HepG2 (cell line): Measurements from ENCODE around the gene PPP1R1B. TPM values are rescaled to one million over a fixed set of nuclear protein-coding genes. Genes with fewer than 3 reads are reported as not detected.

Experiments
- AKAP8 ChIP-seq: sonication (generic); formaldehyde crosslinking; IDR thresholded peaks from 2 replicates; pipeline ENCODE4 v1.5.1; 2020; ENCODE audit warnings: mild to moderate bottlenecking, missing genetic modification reagents
- FOXP4 ChIP-seq: sonication (generic); formaldehyde crosslinking; IDR thresholded peaks from 2 replicates; pipeline ENCODE4 v1.4.0; 2020; ENCODE audit warnings: missing genetic modification reagents
- HNF4A ChIP-seq: sonication (generic); formaldehyde crosslinking; IDR thresholded peaks from 2 replicates; pipeline ENCODE4 v1.4.0; 2020; ENCODE audit warnings: missing genetic modification reagents
- MED1 ChIP-seq: sonication (generic); formaldehyde crosslinking; IDR thresholded peaks from 2 replicates; pipeline ENCODE4 v1.4.0; 2020; ENCODE audit warnings: missing genetic modification reagents
- MNT ChIP-seq: fragments of 450-650 bp; IDR thresholded peaks from 2 replicates; pipeline ENCODE4 v1.6.1; 2016
- MTERF4 ChIP-seq: sonication (generic); formaldehyde crosslinking; IDR thresholded peaks from 2 replicates; pipeline ENCODE4 v1.8.0; 2023; ENCODE audit warnings: mild to moderate bottlenecking, missing genetic modification reagents
- RBAK ChIP-seq: sonication (generic); formaldehyde crosslinking; IDR thresholded peaks from 2 replicates; pipeline ENCODE4 v1.5.1; 2020; ENCODE audit warnings: mild to moderate bottlenecking, missing genetic modification reagents
- SRSF4 ChIP-seq: fragments of 200-400 bp; formaldehyde crosslinking; IDR thresholded peaks from one replicate; pipeline ENCODE4 v1.6.1; 2018; ENCODE audit warnings: mild to moderate bottlenecking, low read depth, low read length, moderate library complexity; ENCODE audit not compliant: poor library complexity, severe bottlenecking
- XRCC5 ChIP-seq: fragments of 200-400 bp; formaldehyde crosslinking; optimal IDR thresholded peaks from 2 replicates; pipeline ENCODE3; 2017; ENCODE audit warnings: mild to moderate bottlenecking, low read length
- ZBTB7B ChIP-seq: sonication (generic); formaldehyde crosslinking; IDR thresholded peaks from 2 replicates; pipeline ENCODE4 v1.4.0; 2020; ENCODE audit warnings: missing genetic modification reagents
- ZNF30 ChIP-seq: sonication (generic); formaldehyde crosslinking; IDR thresholded peaks from 2 replicates; pipeline ENCODE4 v1.5.0; 2020; ENCODE audit warnings: mild to moderate bottlenecking, missing genetic modification reagents
- ZNF556 ChIP-seq: sonication (generic); formaldehyde crosslinking; IDR thresholded peaks from 2 replicates; pipeline ENCODE4 v1.4.0; 2020; ENCODE audit warnings: mild to moderate bottlenecking, missing genetic modification reagents, borderline replicate concordance
- ZNF709 ChIP-seq: sonication (generic); formaldehyde crosslinking; IDR thresholded peaks from 2 replicates; pipeline ENCODE4 v1.5.0; 2020; ENCODE audit warnings: mild to moderate bottlenecking, missing genetic modification reagents
- polyA plus RNA-seq, 8 experiments: library from polyadenylated mRNA; depleted of rRNA in 3 of 8; stranded (reverse) in 7 of 8; unstranded in 1 of 8; fragments of >200 nt; fragmentation: Illumina TruSeq in 4 of 8; extraction: Trizol in 4 of 8; gene quantifications; 2 replicates each; pipeline versions ENCODE4 v1.2.1 to v1.2.3, GENCODE V29; 2011 to 2016; ENCODE audit warnings: low read depth in 4 of 8, missing spikeins in 1 of 8, mixed read lengths in 1 of 8; ENCODE audit not compliant: insufficient read depth in 1 of 8
- total RNA-seq, 5 experiments: library from RNA; depleted of rRNA; stranded (reverse); fragments of >200 nt; fragmentation: Illumina TruSeq; extraction: Trizol; gene quantifications; 2 replicates each; pipeline ENCODE4 v1.2.3, GENCODE V29; 2016; ENCODE audit warnings: low read depth in 1 of 5
- TF ChIP-seq, protein P1 (sequence below): IDR thresholded peaks from 2 replicates; pipeline ENCODE4 v1.6.1; 2016; ENCODE audit warnings: missing genetic modification reagents, missing compliant biosample characterization
- TF ChIP-seq, protein P2 (sequence below): sonication (generic); formaldehyde crosslinking; IDR thresholded peaks from 2 replicates; pipeline ENCODE4 v1.5.1; 2020; ENCODE audit warnings: missing genetic modification reagents, mild to moderate bottlenecking, borderline replicate concordance
- TF ChIP-seq, protein P3 (sequence below): sonication (generic); formaldehyde crosslinking; IDR thresholded peaks from 2 replicates; pipeline ENCODE4 v1.8.1; 2023; ENCODE audit warnings: mild to moderate bottlenecking, moderate library complexity, missing genetic modification reagents
- TF ChIP-seq, protein P4 (sequence below): sonication (generic); formaldehyde crosslinking; IDR thresholded peaks from 2 replicates; pipeline ENCODE4 v1.5.0; 2020; ENCODE audit warnings: mild to moderate bottlenecking, missing genetic modification reagents

Gene PPP1R1B
- total and polyA plus RNA-seq, 2 of the 13 experiments (the other 11 are each of a cell fraction or from before 2014, with no cell fraction given) = 0.08 TPM; not detected in 1

- TF ChIP-seq, protein P1, sequence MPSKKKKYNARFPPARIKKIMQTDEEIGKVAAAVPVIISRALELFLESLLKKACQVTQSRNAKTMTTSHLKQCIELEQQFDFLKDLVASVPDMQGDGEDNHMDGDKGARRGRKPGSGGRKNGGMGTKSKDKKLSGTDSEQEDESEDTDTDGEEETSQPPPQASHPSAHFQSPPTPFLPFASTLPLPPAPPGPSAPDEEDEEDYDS (CRISPR knock-in tag) = no peak
- TF ChIP-seq, protein P2, sequence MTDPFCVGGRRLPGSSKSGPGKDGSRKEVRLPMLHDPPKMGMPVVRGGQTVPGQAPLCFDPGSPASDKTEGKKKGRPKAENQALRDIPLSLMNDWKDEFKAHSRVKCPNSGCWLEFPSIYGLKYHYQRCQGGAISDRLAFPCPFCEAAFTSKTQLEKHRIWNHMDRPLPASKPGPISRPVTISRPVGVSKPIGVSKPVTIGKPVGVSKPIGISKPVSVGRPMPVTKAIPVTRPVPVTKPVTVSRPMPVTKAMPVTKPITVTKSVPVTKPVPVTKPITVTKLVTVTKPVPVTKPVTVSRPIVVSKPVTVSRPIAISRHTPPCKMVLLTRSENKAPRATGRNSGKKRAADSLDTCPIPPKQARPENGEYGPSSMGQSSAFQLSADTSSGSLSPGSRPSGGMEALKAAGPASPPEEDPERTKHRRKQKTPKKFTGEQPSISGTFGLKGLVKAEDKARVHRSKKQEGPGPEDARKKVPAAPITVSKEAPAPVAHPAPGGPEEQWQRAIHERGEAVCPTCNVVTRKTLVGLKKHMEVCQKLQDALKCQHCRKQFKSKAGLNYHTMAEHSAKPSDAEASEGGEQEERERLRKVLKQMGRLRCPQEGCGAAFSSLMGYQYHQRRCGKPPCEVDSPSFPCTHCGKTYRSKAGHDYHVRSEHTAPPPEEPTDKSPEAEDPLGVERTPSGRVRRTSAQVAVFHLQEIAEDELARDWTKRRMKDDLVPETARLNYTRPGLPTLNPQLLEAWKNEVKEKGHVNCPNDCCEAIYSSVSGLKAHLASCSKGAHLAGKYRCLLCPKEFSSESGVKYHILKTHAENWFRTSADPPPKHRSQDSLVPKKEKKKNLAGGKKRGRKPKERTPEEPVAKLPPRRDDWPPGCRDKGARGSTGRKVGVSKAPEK (CRISPR knock-in tag) = no peak
- peak; percentile 45; the same call in 1 of the 2 replicates for TF ChIP-seq MNT
- TF ChIP-seq SRSF4 = no peak
- TF ChIP-seq ZNF709 = no peak
- no peak for TF ChIP-seq AKAP8 (CRISPR knock-in tag)
- TF ChIP-seq ZBTB7B (CRISPR knock-in tag) = 0 out of 2 replicates have a peak, but pooled peaks have one; percentile 40
- no peak for TF ChIP-seq FOXP4 (CRISPR knock-in tag)
- TF ChIP-seq ZNF30 = no peak
- TF ChIP-seq ZNF556 (CRISPR knock-in tag) = peak; percentile 36; the same call in 1 of the 2 replicates
- no peak for TF ChIP-seq HNF4A (CRISPR knock-in tag)
- TF ChIP-seq, protein P3, sequence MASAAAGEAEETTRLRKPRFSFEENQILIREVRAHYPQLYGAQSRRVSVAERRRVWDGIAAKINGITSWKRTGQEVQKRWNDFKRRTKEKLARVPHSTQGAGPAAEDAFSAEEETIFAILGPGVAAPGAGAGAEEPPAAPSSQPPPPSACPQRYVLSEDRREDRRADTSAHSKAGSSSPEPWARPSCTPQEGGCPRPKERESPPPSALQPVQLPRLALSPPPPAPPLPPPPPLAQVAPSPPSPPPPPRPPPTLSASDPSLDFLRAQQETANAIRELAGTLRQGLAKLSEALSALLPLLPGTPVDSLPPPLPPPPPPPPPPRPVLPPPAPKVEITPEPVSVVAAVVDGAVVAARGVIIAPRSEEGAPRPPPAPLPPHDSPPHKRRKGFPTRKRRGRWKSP (CRISPR knock-in tag) = no peak
- TF ChIP-seq, protein P4, sequence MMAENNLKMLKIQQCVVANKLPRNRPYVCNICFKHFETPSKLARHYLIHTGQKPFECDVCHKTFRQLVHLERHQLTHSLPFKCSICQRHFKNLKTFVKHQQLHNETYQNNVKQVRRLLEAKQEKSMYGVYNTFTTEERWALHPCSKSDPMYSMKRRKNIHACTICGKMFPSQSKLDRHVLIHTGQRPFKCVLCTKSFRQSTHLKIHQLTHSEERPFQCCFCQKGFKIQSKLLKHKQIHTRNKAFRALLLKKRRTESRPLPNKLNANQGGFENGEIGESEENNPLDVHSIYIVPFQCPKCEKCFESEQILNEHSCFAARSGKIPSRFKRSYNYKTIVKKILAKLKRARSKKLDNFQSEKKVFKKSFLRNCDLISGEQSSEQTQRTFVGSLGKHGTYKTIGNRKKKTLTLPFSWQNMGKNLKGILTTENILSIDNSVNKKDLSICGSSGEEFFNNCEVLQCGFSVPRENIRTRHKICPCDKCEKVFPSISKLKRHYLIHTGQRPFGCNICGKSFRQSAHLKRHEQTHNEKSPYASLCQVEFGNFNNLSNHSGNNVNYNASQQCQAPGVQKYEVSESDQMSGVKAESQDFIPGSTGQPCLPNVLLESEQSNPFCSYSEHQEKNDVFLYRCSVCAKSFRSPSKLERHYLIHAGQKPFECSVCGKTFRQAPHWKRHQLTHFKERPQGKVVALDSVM (CRISPR knock-in tag) = peak; percentile 77
- TF ChIP-seq MTERF4 (CRISPR knock-in tag) = no peak
- peak; percentile 57 for TF ChIP-seq XRCC5
- TF ChIP-seq MED1 = no peak
- no peak for TF ChIP-seq RBAK (CRISPR knock-in tag)
These were observed 37.2 kb downstream of the PPP1R1B start (continued) for GRCh38 chr17:39663688-39664580.
